ENCODE measurements around the gene GPR85.

Gene GPR85, protein sequence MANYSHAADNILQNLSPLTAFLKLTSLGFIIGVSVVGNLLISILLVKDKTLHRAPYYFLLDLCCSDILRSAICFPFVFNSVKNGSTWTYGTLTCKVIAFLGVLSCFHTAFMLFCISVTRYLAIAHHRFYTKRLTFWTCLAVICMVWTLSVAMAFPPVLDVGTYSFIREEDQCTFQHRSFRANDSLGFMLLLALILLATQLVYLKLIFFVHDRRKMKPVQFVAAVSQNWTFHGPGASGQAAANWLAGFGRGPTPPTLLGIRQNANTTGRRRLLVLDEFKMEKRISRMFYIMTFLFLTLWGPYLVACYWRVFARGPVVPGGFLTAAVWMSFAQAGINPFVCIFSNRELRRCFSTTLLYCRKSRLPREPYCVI

DNA sequence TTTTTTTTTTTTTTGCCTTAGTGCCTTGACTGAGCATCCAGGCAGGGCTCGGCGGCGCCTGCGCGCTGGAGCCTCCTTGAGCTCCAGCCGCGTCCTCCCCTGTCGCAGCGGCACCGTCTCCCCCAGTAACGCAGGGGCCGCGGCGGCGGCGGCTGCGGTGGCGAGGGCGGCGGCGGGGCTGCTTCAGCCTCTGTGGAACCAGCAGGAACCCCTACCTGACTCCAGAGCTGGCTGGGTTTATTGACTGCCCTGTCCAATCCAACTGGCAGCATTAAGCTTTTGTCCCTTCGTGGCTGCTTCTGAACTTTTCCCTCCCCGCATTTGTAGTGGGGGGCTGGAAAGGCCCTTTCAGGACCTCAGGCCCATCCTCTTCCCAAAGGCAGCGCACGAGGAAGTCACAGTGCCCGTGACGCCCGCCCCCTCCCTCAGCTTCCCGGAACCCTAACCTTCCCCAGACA, at the start of gene GPR85:
GPR85 (minus strand) TSS at position 397 of the 458 bp plus-strand sequence. CDS start 2,106 bp downstream, outside the sequence.
- TF ChIP-seq, protein P1, sequence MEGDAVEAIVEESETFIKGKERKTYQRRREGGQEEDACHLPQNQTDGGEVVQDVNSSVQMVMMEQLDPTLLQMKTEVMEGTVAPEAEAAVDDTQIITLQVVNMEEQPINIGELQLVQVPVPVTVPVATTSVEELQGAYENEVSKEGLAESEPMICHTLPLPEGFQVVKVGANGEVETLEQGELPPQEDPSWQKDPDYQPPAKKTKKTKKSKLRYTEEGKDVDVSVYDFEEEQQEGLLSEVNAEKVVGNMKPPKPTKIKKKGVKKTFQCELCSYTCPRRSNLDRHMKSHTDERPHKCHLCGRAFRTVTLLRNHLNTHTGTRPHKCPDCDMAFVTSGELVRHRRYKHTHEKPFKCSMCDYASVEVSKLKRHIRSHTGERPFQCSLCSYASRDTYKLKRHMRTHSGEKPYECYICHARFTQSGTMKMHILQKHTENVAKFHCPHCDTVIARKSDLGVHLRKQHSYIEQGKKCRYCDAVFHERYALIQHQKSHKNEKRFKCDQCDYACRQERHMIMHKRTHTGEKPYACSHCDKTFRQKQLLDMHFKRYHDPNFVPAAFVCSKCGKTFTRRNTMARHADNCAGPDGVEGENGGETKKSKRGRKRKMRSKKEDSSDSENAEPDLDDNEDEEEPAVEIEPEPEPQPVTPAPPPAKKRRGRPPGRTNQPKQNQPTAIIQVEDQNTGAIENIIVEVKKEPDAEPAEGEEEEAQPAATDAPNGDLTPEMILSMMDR (conservative IDR thresholded peaks at IDR 0.05; ENCODE audit: low read depth, low read length), result no peak

DNA sequence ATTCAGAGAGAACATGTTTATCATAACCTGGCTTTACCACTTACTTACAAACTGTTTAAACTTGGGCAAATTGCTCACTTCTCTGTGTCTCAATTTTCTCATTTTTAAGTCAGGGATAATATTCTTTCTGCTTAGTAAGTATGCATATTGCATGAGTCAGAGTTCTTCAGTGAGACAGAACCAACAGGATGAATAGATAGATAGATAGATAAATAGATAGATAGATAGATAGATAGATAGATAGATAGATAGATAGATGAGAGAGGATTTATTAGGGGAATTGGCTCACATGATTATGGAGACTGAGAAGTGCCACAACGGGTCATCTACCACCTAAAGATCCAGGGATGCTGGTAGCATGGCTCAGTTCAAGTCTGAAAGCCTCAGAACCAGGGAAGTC, 47.4 kb upstream of the GPR85 start:
- DNase-seq (ENCODE audit: low read depth), result no peak
- H3K4me3 ChIP-seq (ENCODE audit: low read depth, low read length), result no peak overlapping the region
- TF ChIP-seq, protein P1 (conservative IDR thresholded peaks at IDR 0.05; ENCODE audit: low read depth, low read length), result no peak

More for the DNA sequence above, at the start of gene GPR85:
- H3K4me3 ChIP-seq (ENCODE audit: low read depth, low read length), result peak within 1 kb of the TSS; percentile 68
- peak; percentile 82 for DNase-seq (ENCODE audit: low read depth)

- TF ChIP-seq, protein P1 (conservative IDR thresholded peaks at IDR 0.05; ENCODE audit: low read depth, low read length), result no peak
- DNase-seq (ENCODE audit: low read depth), result no peak
- no peak overlapping the region for H3K4me3 ChIP-seq (ENCODE audit: low read depth, low read length)
These were observed 44.7 kb upstream of the GPR85 start for GRCh38 chr7:113131367-113131766.

- DNase-seq (ENCODE audit: low read depth), result no peak
- no peak overlapping the region for H3K4me3 ChIP-seq (ENCODE audit: low read depth, low read length)
These were observed 41.4 kb upstream of the GPR85 start for GRCh38 chr7:113128031-113128430.

GRCh38 chr7:113125728-113126127, 39.1 kb upstream of the GPR85 start:
- no peak overlapping the region for H3K4me3 ChIP-seq (ENCODE audit: low read depth, low read length)
- no peak for DNase-seq (ENCODE audit: low read depth)
- TF ChIP-seq, protein P1 (conservative IDR thresholded peaks at IDR 0.05; ENCODE audit: low read depth, low read length), result no peak

More at GRCh38 chr7:113128031-113128430, 41.4 kb upstream of the GPR85 start:
- TF ChIP-seq, protein P1 (conservative IDR thresholded peaks at IDR 0.05; ENCODE audit: low read depth, low read length), result no peak

GRCh38 chr7:113122744-113123143, 36.1 kb upstream of the GPR85 start:
- no peak overlapping the region for H3K4me3 ChIP-seq (ENCODE audit: low read depth, low read length)
- DNase-seq (ENCODE audit: low read depth), result no peak
- TF ChIP-seq, protein P1 (conservative IDR thresholded peaks at IDR 0.05; ENCODE audit: low read depth, low read length), result no peak

- DNase-seq (ENCODE audit: low read depth), result no peak
- H3K4me3 ChIP-seq (ENCODE audit: low read depth, low read length), result no peak overlapping the region
- TF ChIP-seq, protein P1 (conservative IDR thresholded peaks at IDR 0.05; ENCODE audit: low read depth, low read length), result no peak
These were observed 34.0 kb upstream of the GPR85 start for GRCh38 chr7:113120647-113121046.
